ENCODE measurements around the gene ARHGEF10L. TPM values are rescaled to one million over a fixed set of nuclear protein-coding genes. Genes with fewer than 3 reads are reported as not detected.

The ARHGEF10L gene
- polyA plus RNA-seq, 4 donors = 38.5 to 60.9 (median 48.7) TPM

GRCh38 chr1:17629460-17629859 lies 90.0 kb downstream of the ARHGEF10L start:
- DNase-seq (ENCODE audit: low read depth in 4 of 4, low spot score in 2 of 4) = no peak

- DNase-seq (ENCODE audit: low read depth in 4 of 4, low spot score in 2 of 4) = no peak
These were observed 90.7 kb downstream of the ARHGEF10L start for GRCh38 chr1:17630048-17630830.

GRCh38 chr1:17630986-17631385 lies 91.5 kb downstream of the ARHGEF10L start:
- DNase-seq (ENCODE audit: low read depth in 4 of 4, low spot score in 2 of 4) = no peak

- no peak for DNase-seq (ENCODE audit: low read depth in 4 of 4, low spot score in 2 of 4)
These were observed 91.9 kb downstream of the ARHGEF10L start for GRCh38 chr1:17631410-17631809.

- DNase-seq (ENCODE audit: low read depth in 4 of 4, low spot score in 2 of 4) = no peak
These were observed 92.6 kb downstream of the ARHGEF10L start for GRCh38 chr1:17632106-17632505.

- DNase-seq (ENCODE audit: low read depth in 4 of 4, low spot score in 2 of 4) = no peak
These were observed 93.2 kb downstream of the ARHGEF10L start for GRCh38 chr1:17632541-17633184.

- DNase-seq (ENCODE audit: low read depth in 4 of 4, low spot score in 2 of 4) = no peak
These were observed 94.2 kb downstream of the ARHGEF10L start for GRCh38 chr1:17633654-17634053.

GRCh38 chr1:17635276-17635675 lies 95.8 kb downstream of the ARHGEF10L start:
- no peak for DNase-seq (ENCODE audit: low read depth in 4 of 4, low spot score in 2 of 4)

GRCh38 chr1:17635811-17636210 lies 96.3 kb downstream of the ARHGEF10L start:
- no peak for DNase-seq (ENCODE audit: low read depth in 4 of 4, low spot score in 2 of 4)

- no peak for DNase-seq (ENCODE audit: low read depth in 4 of 4, low spot score in 2 of 4)
These were observed 97.1 kb downstream of the ARHGEF10L start for GRCh38 chr1:17636612-17637011.

- no peak for DNase-seq (ENCODE audit: low read depth in 4 of 4, low spot score in 2 of 4)
These were observed 97.6 kb downstream of the ARHGEF10L start for GRCh38 chr1:17637055-17637454.

- DNase-seq (ENCODE audit: low read depth in 4 of 4, low spot score in 2 of 4) = no peak
These were observed 100.3 kb downstream of the ARHGEF10L start for GRCh38 chr1:17639703-17640340.

GRCh38 chr1:17640393-17640792 lies 100.9 kb downstream of the ARHGEF10L start:
- DNase-seq (ENCODE audit: low read depth in 4 of 4, low spot score in 2 of 4) = no peak

- no peak for DNase-seq (ENCODE audit: low read depth in 4 of 4, low spot score in 2 of 4)
These were observed 101.5 kb downstream of the ARHGEF10L start for GRCh38 chr1:17640975-17641374.

- no peak for DNase-seq (ENCODE audit: low read depth in 4 of 4, low spot score in 2 of 4)
These were observed 102.7 kb downstream of the ARHGEF10L start for GRCh38 chr1:17642169-17642568.

- DNase-seq (ENCODE audit: low read depth in 4 of 4, low spot score in 2 of 4) = no peak
These were observed 103.4 kb downstream of the ARHGEF10L start for GRCh38 chr1:17642943-17643342.

- DNase-seq (ENCODE audit: low read depth in 4 of 4, low spot score in 2 of 4) = no peak
These were observed 104.6 kb downstream of the ARHGEF10L start for GRCh38 chr1:17643861-17644703.

- DNase-seq (ENCODE audit: low read depth in 4 of 4, low spot score in 2 of 4) = no peak
These were observed 105.8 kb downstream of the ARHGEF10L start for GRCh38 chr1:17645068-17645911.

GRCh38 chr1:17646444-17647280 lies 107.2 kb downstream of the ARHGEF10L start:
- no peak for DNase-seq (ENCODE audit: low read depth in 4 of 4, low spot score in 2 of 4)
